HL-60 (cell line): Measurements from ENCODE around the gene SFTPA1.
"Not testable (repeated sequence)": the region's sequence is repeated elsewhere in the genome, so short reads cannot be mapped to it uniquely, and the experiment has no call there.

Experiments
- DNase-seq, 2 experiments: peaks; one replicate each; pipeline ENCODE4 v3.0.0-alpha.2; 2010 to 2020; ENCODE audit warnings: low read depth in 1 of 2, low spot score in 1 of 2
- H3K27ac ChIP-seq: fragments of 250-450 bp; sonication (Bioruptor Pico); replicated peaks from 2 replicates; pipeline ENCODE4 v1.5.1; 2020; ENCODE audit warnings: mild to moderate bottlenecking, moderate library complexity
- H3K27me3 ChIP-seq: fragments of 250-450 bp; sonication (Bioruptor Pico); 2 replicates; pipeline ENCODE4 v1.5.1; 2021; ENCODE audit warnings: mild to moderate bottlenecking, moderate library complexity; ENCODE audit not compliant: insufficient read depth, poor library complexity, severe bottlenecking
- H3K4me3 ChIP-seq: replicated peaks from 2 replicates; pipeline ENCODE4 v1.5.1; 2011; ENCODE audit warnings: mild to moderate bottlenecking, control low read depth, low read length; ENCODE audit not compliant: insufficient read depth
- GABPA ChIP-seq: IDR thresholded peaks from 2 replicates; pipeline ENCODE4 v1.6.1; 2012; ENCODE audit warnings: low read depth
- POLR2AphosphoS5 ChIP-seq: IDR thresholded peaks from 2 replicates; pipeline ENCODE4 v1.6.1; 2012; ENCODE audit warnings: low read depth
- SPI1 ChIP-seq: IDR thresholded peaks from 2 replicates; pipeline ENCODE4 v1.6.1; 2012; ENCODE audit warnings: low read depth, mild to moderate bottlenecking, borderline replicate concordance
- TF ChIP-seq, protein P1 (sequence below): IDR thresholded peaks from 2 replicates; pipeline ENCODE4 v1.6.1; 2012; ENCODE audit warnings: low read depth; ENCODE audit not compliant: insufficient replicate concordance
- TF ChIP-seq, protein P2 (sequence below): IDR thresholded peaks from one replicate; pipeline ENCODE4 v1.5.1; 2011; ENCODE audit warnings: low read length, control low read depth, inconsistent platforms; ENCODE audit not compliant: insufficient read depth

The SFTPA1 gene

DNA sequence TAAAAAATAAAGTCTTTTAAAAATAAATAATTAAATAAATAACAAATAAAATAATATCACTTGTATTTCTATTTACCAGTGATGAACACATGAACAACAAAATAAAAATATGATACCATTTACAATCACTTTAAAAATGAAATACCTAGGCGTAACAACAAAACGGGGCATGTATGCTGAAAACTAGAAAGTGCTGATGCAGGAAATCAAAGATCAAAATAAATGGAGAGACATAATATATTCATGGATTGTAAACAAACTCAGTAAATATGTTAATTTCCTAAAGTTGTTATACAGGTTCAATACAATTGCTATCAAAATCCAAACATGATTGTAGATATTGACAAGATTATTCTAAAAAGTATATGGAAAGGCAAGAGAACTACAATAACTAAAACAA, 31.4 kb upstream of the SFTPA1 start:
- no peak overlapping the region for H3K27ac ChIP-seq
- H3K27me3 ChIP-seq: no peaks in the 10 kb centered on the region
- DNase-seq: no peak
- TF ChIP-seq GABPA: no peak
- TF ChIP-seq POLR2AphosphoS5: no peak
- TF ChIP-seq SPI1: no peak
- no peak overlapping the region for H3K4me3 ChIP-seq

DNA sequence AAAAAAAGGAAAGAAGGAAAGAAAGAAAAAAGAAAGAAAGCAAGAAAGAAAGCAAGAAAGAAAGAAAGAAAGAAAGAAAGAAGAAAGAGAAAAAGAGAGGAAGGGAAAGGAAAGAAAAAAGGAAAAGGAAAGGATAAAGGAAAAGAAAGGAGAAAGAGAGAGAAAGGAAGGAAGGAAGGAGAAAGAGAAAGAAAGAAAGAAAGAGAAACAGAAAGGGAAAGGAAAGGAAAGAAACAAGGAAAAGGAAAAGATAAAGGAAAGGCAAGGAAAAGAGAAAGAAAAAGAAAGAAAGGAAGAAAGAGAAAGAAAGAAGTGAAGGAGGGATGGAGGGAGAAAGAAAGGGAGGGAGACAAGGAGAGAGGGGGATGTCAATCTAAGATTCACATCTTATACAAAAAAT, 29.7 kb upstream of the SFTPA1 start:
- no peak for TF ChIP-seq GABPA
- no peak for TF ChIP-seq SPI1
- TF ChIP-seq, protein P1, sequence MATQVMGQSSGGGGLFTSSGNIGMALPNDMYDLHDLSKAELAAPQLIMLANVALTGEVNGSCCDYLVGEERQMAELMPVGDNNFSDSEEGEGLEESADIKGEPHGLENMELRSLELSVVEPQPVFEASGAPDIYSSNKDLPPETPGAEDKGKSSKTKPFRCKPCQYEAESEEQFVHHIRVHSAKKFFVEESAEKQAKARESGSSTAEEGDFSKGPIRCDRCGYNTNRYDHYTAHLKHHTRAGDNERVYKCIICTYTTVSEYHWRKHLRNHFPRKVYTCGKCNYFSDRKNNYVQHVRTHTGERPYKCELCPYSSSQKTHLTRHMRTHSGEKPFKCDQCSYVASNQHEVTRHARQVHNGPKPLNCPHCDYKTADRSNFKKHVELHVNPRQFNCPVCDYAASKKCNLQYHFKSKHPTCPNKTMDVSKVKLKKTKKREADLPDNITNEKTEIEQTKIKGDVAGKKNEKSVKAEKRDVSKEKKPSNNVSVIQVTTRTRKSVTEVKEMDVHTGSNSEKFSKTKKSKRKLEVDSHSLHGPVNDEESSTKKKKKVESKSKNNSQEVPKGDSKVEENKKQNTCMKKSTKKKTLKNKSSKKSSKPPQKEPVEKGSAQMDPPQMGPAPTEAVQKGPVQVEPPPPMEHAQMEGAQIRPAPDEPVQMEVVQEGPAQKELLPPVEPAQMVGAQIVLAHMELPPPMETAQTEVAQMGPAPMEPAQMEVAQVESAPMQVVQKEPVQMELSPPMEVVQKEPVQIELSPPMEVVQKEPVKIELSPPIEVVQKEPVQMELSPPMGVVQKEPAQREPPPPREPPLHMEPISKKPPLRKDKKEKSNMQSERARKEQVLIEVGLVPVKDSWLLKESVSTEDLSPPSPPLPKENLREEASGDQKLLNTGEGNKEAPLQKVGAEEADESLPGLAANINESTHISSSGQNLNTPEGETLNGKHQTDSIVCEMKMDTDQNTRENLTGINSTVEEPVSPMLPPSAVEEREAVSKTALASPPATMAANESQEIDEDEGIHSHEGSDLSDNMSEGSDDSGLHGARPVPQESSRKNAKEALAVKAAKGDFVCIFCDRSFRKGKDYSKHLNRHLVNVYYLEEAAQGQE: no peak
- no peak for TF ChIP-seq POLR2AphosphoS5
- TF ChIP-seq, protein P2, sequence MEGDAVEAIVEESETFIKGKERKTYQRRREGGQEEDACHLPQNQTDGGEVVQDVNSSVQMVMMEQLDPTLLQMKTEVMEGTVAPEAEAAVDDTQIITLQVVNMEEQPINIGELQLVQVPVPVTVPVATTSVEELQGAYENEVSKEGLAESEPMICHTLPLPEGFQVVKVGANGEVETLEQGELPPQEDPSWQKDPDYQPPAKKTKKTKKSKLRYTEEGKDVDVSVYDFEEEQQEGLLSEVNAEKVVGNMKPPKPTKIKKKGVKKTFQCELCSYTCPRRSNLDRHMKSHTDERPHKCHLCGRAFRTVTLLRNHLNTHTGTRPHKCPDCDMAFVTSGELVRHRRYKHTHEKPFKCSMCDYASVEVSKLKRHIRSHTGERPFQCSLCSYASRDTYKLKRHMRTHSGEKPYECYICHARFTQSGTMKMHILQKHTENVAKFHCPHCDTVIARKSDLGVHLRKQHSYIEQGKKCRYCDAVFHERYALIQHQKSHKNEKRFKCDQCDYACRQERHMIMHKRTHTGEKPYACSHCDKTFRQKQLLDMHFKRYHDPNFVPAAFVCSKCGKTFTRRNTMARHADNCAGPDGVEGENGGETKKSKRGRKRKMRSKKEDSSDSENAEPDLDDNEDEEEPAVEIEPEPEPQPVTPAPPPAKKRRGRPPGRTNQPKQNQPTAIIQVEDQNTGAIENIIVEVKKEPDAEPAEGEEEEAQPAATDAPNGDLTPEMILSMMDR: no peak
- no peak for DNase-seq
- H3K27ac ChIP-seq: no peak overlapping the region
- no peaks in the 10 kb centered on the region for H3K27me3 ChIP-seq
- H3K4me3 ChIP-seq: no peak overlapping the region

DNA sequence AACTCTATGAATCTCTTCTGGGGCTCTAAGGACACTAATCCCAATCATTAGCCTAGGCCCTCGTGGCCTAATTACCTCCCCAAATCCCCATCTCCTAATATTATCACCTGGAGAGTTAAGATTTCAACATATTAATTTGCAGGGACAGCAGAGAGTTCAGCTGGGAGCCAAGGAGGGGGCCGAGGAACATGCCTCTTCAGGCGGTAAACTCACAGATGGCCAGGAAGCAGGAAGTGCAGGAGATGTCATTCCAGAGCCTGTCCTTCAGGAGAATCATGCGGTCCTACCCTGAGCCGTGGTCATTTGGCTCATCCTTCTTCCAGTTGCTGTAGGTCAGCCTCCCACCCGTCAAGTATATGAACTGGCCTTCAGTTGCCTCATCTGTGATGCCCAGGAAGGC, 28.6 kb upstream of the SFTPA1 start:
- no peak overlapping the region for H3K4me3 ChIP-seq
- no peaks in the 10 kb centered on the region for H3K27me3 ChIP-seq
- TF ChIP-seq, protein P1: no peak
- no peak for TF ChIP-seq GABPA
- no peak for TF ChIP-seq SPI1
- TF ChIP-seq, protein P2: no peak
- no peak for TF ChIP-seq POLR2AphosphoS5
- no peak overlapping the region for H3K27ac ChIP-seq
- DNase-seq: no peak

DNA sequence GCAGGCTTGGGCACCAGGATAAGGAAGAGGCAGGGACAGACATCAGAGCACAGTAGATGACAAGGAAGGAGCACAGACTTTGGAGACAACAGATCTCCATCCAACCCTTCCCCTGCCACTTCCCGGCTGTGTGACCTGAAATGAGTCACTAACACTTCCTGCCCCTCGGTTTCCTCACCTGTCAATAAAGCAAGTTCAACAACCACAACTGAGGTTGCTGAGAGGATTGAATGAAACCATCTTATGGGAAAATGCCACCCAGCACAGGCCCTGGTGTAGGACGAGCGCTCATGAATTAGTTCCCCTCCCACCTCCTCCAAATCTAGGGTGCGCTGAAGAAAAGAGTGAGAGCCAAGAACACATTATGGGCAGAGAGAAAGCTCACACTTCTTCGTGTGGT, 27.8 kb upstream of the SFTPA1 start:
- not testable (repeated sequence) for H3K27me3 ChIP-seq, DNase-seq, H3K4me3 ChIP-seq, H3K27ac ChIP-seq

DNA sequence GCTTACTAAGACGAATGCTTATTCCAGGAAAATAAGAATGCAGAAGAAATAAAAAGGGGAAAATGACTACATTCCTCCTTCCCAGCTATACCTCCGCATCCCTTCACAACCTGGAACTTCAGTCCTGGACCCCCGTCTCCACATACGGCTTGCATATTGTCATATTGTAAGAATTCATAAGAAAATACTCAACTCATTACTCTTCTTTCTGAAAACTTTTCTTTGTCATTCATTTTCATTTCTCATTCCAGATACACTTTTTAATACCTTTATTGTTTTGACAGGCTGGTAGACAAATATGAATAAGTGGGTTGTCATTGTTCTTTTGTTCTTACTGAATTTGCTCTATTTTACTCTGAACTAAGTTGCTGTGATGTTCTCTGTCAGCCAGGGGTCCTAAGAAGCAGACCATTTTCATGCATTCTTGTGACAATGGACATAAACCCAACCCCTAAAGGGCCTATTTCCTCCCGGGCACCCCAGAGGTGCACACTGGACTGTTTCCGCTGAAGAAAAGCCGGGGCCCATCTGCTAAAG, 27.2 kb upstream of the SFTPA1 start:
- Histone ChIP-seq H3K4me3 (no peak overlapping the region), H3K27me3 (no peaks in the 10 kb centered on the region), H3K27ac (no peak overlapping the region)
- TF ChIP-seq SPI1: no peak
- TF ChIP-seq, protein P2: no peak
- TF ChIP-seq, protein P1: no peak
- TF ChIP-seq GABPA: no peak
- TF ChIP-seq POLR2AphosphoS5: no peak
- DNase-seq: no peak
